A549 (cell line): ENCODE results near the gene CNOT10. TPM values are rescaled to one million over a fixed set of nuclear protein-coding genes. Genes with fewer than 3 reads are reported as not detected.

ENCODE experiments used
- ATAC-seq, 2 experiments: fragments of 200-7000 bp in 1 of 2; fragments of >200 bp in 1 of 2; cut with Nextera tagmentation in 1 of 2; cut with Tn5 transposase in 1 of 2; 3 replicates each; pipeline versions ENCODE4 v1.8.0 to v1.9.1; 2018 to 2020; ENCODE audit warnings: mild to moderate bottlenecking in 1 of 2, moderate library complexity in 1 of 2
- CTCF ChIA-PET: fragments of 300-600 bp; sonication (Branson Sonifier 250); formaldehyde crosslinking; extraction: SDS; loops from one replicate; lab custom pipeline; 2021; ENCODE audit warnings: antibody characterized with exemption, inconsistent platforms; lab: Yijun Ruan, JAX
- POLR2A ChIA-PET: fragments of 350-600 bp; formaldehyde crosslinking; extraction: SDS; loops from one replicate; lab custom pipeline; 2021; ENCODE audit warnings: antibody characterized with exemption, inconsistent platforms; lab: Yijun Ruan, JAX
- DNase-seq, 2 experiments: peaks; one replicate each; pipeline versions ENCODE4 v3.0.0 to v3.0.0-alpha.2; 2011 to 2016; ENCODE audit warnings: low read depth in 1 of 2, low spot score in 1 of 2
- FAIRE-seq: peaks from 2 replicates; lab custom pipeline; 2011; peaks lifted over from hg19 to GRCh38; lab: Jason Lieb, UNC
- H3K27ac ChIP-seq, 2 experiments: fragments of >200 bp; sonication (Bioruptor Twin); formaldehyde crosslinking; 3 replicates each; pipeline ENCODE4 v1.5.1; 2016 to 2017
- H3K4me1 ChIP-seq: fragments of >200 bp; sonication (Bioruptor Twin); formaldehyde crosslinking; 3 replicates; pipeline ENCODE4 v1.6.1; 2016
- H3K4me2 ChIP-seq: fragments of >200 bp; sonication (Bioruptor Twin); formaldehyde crosslinking; 3 replicates; pipeline ENCODE4 v1.6.1; 2016
- H3K4me3 ChIP-seq: fragments of >200 bp; sonication (Bioruptor Twin); formaldehyde crosslinking; 3 replicates; pipeline ENCODE4 v1.5.1; 2016
- H3K9me3 ChIP-seq: fragments of >200 bp; sonication (Bioruptor Twin); formaldehyde crosslinking; 3 replicates; pipeline ENCODE4 v1.6.1; 2016
- BHLHE40 ChIP-seq: IDR thresholded peaks from 2 replicates; pipeline ENCODE4 v1.6.1; 2012; ENCODE audit warnings: low read depth, low read length, inconsistent platforms
- CBX8 ChIP-seq: fragments of 200-600 bp; sonication (generic); IDR thresholded peaks from 2 replicates; pipeline ENCODE4 v1.6.1; 2016
- CHD2 ChIP-seq: fragments of 150-350 bp; IDR thresholded peaks from 2 replicates; pipeline ENCODE4 v1.6.1; 2014; ENCODE audit warnings: low read length; ENCODE audit not compliant: partially characterized antibody
- E2F6 ChIP-seq: IDR thresholded peaks from 2 replicates; pipeline ENCODE4 v1.6.1; 2012; ENCODE audit warnings: low read depth, borderline replicate concordance
- ELK1 ChIP-seq: fragments of 150-350 bp; IDR thresholded peaks from 2 replicates; pipeline ENCODE4 v1.6.1; 2014; ENCODE audit warnings: low read depth, mild to moderate bottlenecking, low read length
- EP300 ChIP-seq, 2 experiments: fragments of >200 bp; sonication (Bioruptor Twin); formaldehyde crosslinking; IDR thresholded peaks; 2 replicates in 1 of 2; 3 replicates in 1 of 2; pipeline ENCODE4 v1.6.1; 2016 to 2017
- ESRRA ChIP-seq: fragments of 150-350 bp; IDR thresholded peaks from 2 replicates; pipeline ENCODE4 v1.6.1; 2014; ENCODE audit warnings: mild to moderate bottlenecking, low read length, borderline replicate concordance
- FOXS1 ChIP-seq: fragments of 250-450 bp; sonication (Bioruptor Pico); IDR thresholded peaks from 2 replicates; pipeline ENCODE4 v1.5.0; 2020; ENCODE audit warnings: mild to moderate bottlenecking, moderate library complexity
- HDAC2 ChIP-seq: fragments of 200-600 bp; sonication (generic); IDR thresholded peaks from 2 replicates; pipeline ENCODE4 v1.6.1; 2016
- HOXA7 ChIP-seq: fragments of 250-450 bp; sonication (Bioruptor Pico); IDR thresholded peaks from 2 replicates; pipeline ENCODE4 v1.5.0; 2020; ENCODE audit warnings: mild to moderate bottlenecking, moderate library complexity
- JUN ChIP-seq, 2 experiments: fragments of >200 bp; sonication (Bioruptor Twin); formaldehyde crosslinking; IDR thresholded peaks; 2 replicates in 1 of 2; 3 replicates in 1 of 2; pipeline ENCODE4 v1.6.1; 2016 to 2017
- KDM1A ChIP-seq: fragments of 200-600 bp; sonication (generic); IDR thresholded peaks from 2 replicates; pipeline ENCODE4 v1.6.1; 2016; ENCODE audit warnings: low read depth, mild to moderate bottlenecking
- MYC ChIP-seq: IDR thresholded peaks from 2 replicates; pipeline ENCODE4 v1.6.1; 2012; ENCODE audit warnings: mild to moderate bottlenecking, inconsistent platforms, low read length, improper control_type of control experiment, borderline replicate concordance
- NPAS2 ChIP-seq: fragments of 250-450 bp; sonication (Bioruptor Pico); IDR thresholded peaks from 2 replicates; pipeline ENCODE4 v1.8.0; 2022; ENCODE audit warnings: mild to moderate bottlenecking, moderate library complexity, borderline replicate concordance
- NR3C1 ChIP-seq: fragments of >200 bp; sonication (Bioruptor Twin); formaldehyde crosslinking; IDR thresholded peaks from 3 replicates; pipeline ENCODE4 v1.6.1; 2017
- PHF8 ChIP-seq: fragments of 200-600 bp; sonication (generic); IDR thresholded peaks from 2 replicates; pipeline ENCODE4 v1.6.1; 2016; ENCODE audit warnings: low read depth, mild to moderate bottlenecking, antibody characterized with exemption, moderate library complexity, borderline replicate concordance
- POLR2A ChIP-seq: IDR thresholded peaks from 2 replicates; pipeline ENCODE4 v1.6.1; 2012; ENCODE audit warnings: mild to moderate bottlenecking, low read length
- RARB ChIP-seq: fragments of 250-450 bp; sonication (Bioruptor Pico); IDR thresholded peaks from 2 replicates; pipeline ENCODE4 v1.8.0; 2021; ENCODE audit warnings: mild to moderate bottlenecking, moderate library complexity
- RCOR1 ChIP-seq: fragments of 150-350 bp; IDR thresholded peaks from 2 replicates; pipeline ENCODE4 v1.6.1; 2014; ENCODE audit warnings: antibody characterized with exemption, low read length, low read depth
- TP53 ChIP-seq: fragments of 250-450 bp; sonication (Bioruptor Pico); IDR thresholded peaks from 2 replicates; pipeline ENCODE4 v1.5.0; 2021; ENCODE audit warnings: mild to moderate bottlenecking, moderate library complexity
- USF2 ChIP-seq: fragments of 450-650 bp; IDR thresholded peaks from 2 replicates; pipeline ENCODE4 v1.6.1; 2014; ENCODE audit warnings: antibody characterized with exemption
- ZC3H11A ChIP-seq: fragments of 450-650 bp; IDR thresholded peaks from 2 replicates; pipeline ENCODE4 v1.6.1; 2014; ENCODE audit warnings: antibody characterized with exemption, mild to moderate bottlenecking
- ZNF302 ChIP-seq: fragments of 250-450 bp; sonication (Bioruptor Pico); IDR thresholded peaks from 2 replicates; pipeline ENCODE4 v1.9.0; 2021; ENCODE audit warnings: inconsistent platforms, mild to moderate bottlenecking, moderate library complexity
- ZSCAN20 ChIP-seq: fragments of 250-450 bp; sonication (Bioruptor Pico); IDR thresholded peaks from 2 replicates; pipeline ENCODE4 v1.8.0; 2022; ENCODE audit warnings: mild to moderate bottlenecking, moderate library complexity
- WGBS: methylation state at CpG from one replicate; pipeline ENCODE4 v1.1.6; 2017; ENCODE audit errors: missing lambda C conversion rate; 5-methylcytosine and 5-hydroxymethylcytosine counted together
- polyA plus RNA-seq, 4 experiments: library from polyadenylated mRNA; depleted of rRNA in 3 of 4; stranded (reverse); fragments of >200 nt; fragmentation: RNase III in 1 of 4; extraction: RNeasy Plus Mini Kit Qiagen cat#74134 plus additional on column Dnase treatment in 1 of 4; gene quantifications; 2 replicates in 3 of 4; 3 replicates in 1 of 4; pipeline ENCODE4 v1.2.3, GENCODE V29; 2011 to 2017

The CNOT10 gene
- polyA plus RNA-seq, 2 of the 4 experiments (the other 2 are of a cell fraction) = 23.6 to 43.2 TPM

GRCh38 chr3:32778389-32778788 lies 93.4 kb downstream of the CNOT10 start:
- 81% methylated on average over 4 of the region's 4 CpGs for WGBS
- TF ChIP-seq ZSCAN20 (CRISPR knock-in tag) (no peak), E2F6 (no peak), EP300 (IDR thresholded peaks at IDR 0.05) (no peak), ELK1 (no peak), RARB (CRISPR knock-in tag) (no peak), PHF8 (no peak), HOXA7 (CRISPR knock-in tag) (no peak), RCOR1 (no peak), MYC (no peak), JUN (IDR thresholded peaks at IDR 0.05) (no peak), ZNF302 (CRISPR knock-in tag) (no peak)
- H3K9me3 ChIP-seq = no peaks in the 10 kb centered on the region
- H3K4me1 ChIP-seq = peaks cover 4% of the 10 kb centered on the region; the same call in 1 of the 3 replicates
- ChIA-PET POLR2A (no interaction called here), CTCF (interaction anchor here (0.8 kb wide), 1 partner anchor 125 kb away, joined by 3 read pairs; no protein-coding TSS in a partner anchor)
- FAIRE-seq (no peak), DNase-seq (no peak), ATAC-seq (no peak)
- H3K4me3 ChIP-seq = no peak overlapping the region
- H3K4me2 ChIP-seq = no peak overlapping the region
- no peak overlapping the region for H3K27ac ChIP-seq

DNA sequence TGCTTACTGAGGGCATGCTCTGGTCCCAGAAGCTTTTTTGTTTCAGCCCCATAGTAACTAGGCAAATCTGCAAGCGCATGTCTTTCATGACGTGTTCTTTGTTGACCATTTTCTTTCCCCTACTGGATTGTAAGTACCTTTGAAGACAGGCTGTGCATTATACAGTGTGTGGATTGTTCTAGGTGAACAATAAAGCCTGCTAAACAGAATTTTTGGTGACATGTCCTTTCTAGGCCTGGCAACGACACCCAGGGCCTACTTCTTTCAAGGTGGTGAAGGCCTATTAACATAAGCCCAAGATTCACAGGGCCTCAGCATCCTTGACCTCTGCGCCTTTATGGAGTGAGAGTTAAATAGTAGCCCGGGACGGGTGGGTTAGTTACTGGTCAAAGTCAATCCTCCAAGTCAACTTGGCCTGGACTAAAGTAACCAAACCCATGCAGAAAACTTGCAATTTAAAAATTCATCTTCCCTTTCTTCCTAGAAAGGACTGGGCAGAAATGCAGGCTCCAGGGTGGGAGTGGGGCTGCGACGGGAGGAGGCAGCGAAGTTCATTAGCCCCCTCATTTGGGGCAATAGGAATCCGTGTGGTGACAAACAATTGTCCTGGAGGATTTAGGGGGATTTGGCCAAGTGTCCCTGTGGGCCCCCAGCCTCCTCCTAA lies 95.2 kb downstream of the CNOT10 start:
- TF ChIP-seq CHD2 (no peak), USF2 (no peak), TP53 (CRISPR knock-in tag) (no peak), HDAC2 (no peak), POLR2A (no peak), ESRRA (no peak), CBX8 (no peak)
- TF ChIP-seq, all 56 proteins: peak for 0
- ChIA-PET CTCF (interaction anchor here (0.6 to 2.8 kb wide), 24 partner anchors 10 to 584 kb away, joined by 3 to 30 read pairs (median 6); no protein-coding TSS in a partner anchor), POLR2A (interaction anchor here (0.6 kb wide), 1 partner anchor 471 kb away, joined by 3 read pairs; no protein-coding TSS in a partner anchor)
- WGBS = 86% methylated on average over 10 of the region's 10 CpGs
- H3K27ac ChIP-seq = peak overlapping the region in 1 of 2 experiments; percentile 79; a peak in 4 of 6 replicates
- FAIRE-seq (no peak), DNase-seq (no peak), ATAC-seq (no peak)
- H3K4me1 ChIP-seq = peaks cover 4% of the 10 kb centered on the region; the same call in 1 of the 3 replicates
- H3K4me3 ChIP-seq = peak overlapping the region; percentile 55; the same call in 1 of the 3 replicates
- no peaks in the 10 kb centered on the region for H3K9me3 ChIP-seq
- peak overlapping the region; percentile 86 for H3K4me2 ChIP-seq

GRCh38 chr3:32780735-32781210 lies 95.8 kb downstream of the CNOT10 start:
- 25% methylated on average over 33 of the region's 36 CpGs for WGBS
- Histone ChIP-seq H3K27ac (peak overlapping the region; percentile 57 to 79), H3K4me3 (peak overlapping the region; percentile 55)
- peak in 1 of 2 experiments; percentile 65 for DNase-seq
- TF ChIP-seq ZC3H11A (no peak), NR3C1 (no peak), ZSCAN20 (CRISPR knock-in tag) (no peak), KDM1A (no peak), RARB (CRISPR knock-in tag) (no peak), NPAS2 (no peak), HDAC2 (no peak), BHLHE40 (no peak), FOXS1 (CRISPR knock-in tag) (no peak)
- TF ChIP-seq, all 56 proteins: peak for 0
- Histone ChIP-seq H3K4me2 (peak overlapping the region; percentile 86), H3K9me3 (no peaks in the 10 kb centered on the region), H3K4me1 (peaks cover 4% of the 10 kb centered on the region; the same call in 1 of the 3 replicates)
- POLR2A ChIA-PET = interaction anchor here (0.6 kb wide), 1 partner anchor 472 kb away, joined by 3 read pairs; no protein-coding TSS in a partner anchor
- peak; percentile 80 for ATAC-seq
- CTCF ChIA-PET = interaction anchor here (0.6 to 2.8 kb wide), 29 partner anchors 10 to 585 kb away, joined by 3 to 30 read pairs (median 5); no protein-coding TSS in a partner anchor
- FAIRE-seq = no peak
